Testis (tissue), 2 donors: ENCODE measurements around the gene BLOC1S2.

Source experiments
- POLR2A ChIP-seq: fragments of 450-650 bp; IDR thresholded peaks from one replicate; pipeline ENCODE4 v1.6.1; 2017; ENCODE audit warnings: antibody characterized with exemption, mild to moderate bottlenecking, moderate library complexity
- TF ChIP-seq, protein P1 (sequence below), 3 experiments: fragments of 450-650 bp in 2 of 3; fragments of 200-600 bp in 1 of 3; sonication (generic) in 1 of 3; IDR thresholded peaks; one replicate each; pipeline ENCODE4 v1.5.1; 2016 to 2019; ENCODE audit warnings: antibody characterized with exemption in 3 of 3, mild to moderate bottlenecking in 2 of 3, moderate library complexity in 1 of 3

DNA sequence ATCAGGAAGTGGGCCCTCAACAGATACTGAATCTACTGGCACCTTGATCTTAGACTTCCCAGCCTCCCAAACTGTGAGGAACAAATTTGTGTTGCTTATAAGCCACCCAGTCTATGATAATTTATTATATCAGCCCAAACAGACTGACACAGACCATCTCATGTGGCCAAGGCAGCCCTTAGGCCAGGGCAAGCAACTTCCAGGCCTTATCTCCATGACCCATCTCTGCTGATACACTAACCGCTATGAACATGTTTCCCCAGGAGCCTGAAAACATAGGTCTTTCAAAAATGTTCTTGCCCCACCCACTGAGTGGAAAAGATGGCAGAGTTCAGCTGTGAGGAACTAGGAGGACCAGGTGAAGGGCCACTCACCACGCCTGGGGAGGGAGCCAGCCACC is 3.2 kb upstream of the BLOC1S2 start:
- TF ChIP-seq, protein P1, sequence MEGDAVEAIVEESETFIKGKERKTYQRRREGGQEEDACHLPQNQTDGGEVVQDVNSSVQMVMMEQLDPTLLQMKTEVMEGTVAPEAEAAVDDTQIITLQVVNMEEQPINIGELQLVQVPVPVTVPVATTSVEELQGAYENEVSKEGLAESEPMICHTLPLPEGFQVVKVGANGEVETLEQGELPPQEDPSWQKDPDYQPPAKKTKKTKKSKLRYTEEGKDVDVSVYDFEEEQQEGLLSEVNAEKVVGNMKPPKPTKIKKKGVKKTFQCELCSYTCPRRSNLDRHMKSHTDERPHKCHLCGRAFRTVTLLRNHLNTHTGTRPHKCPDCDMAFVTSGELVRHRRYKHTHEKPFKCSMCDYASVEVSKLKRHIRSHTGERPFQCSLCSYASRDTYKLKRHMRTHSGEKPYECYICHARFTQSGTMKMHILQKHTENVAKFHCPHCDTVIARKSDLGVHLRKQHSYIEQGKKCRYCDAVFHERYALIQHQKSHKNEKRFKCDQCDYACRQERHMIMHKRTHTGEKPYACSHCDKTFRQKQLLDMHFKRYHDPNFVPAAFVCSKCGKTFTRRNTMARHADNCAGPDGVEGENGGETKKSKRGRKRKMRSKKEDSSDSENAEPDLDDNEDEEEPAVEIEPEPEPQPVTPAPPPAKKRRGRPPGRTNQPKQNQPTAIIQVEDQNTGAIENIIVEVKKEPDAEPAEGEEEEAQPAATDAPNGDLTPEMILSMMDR (IDR thresholded peaks at IDR 0.05), result no peak
- no peak for TF ChIP-seq POLR2A
